HG03565 (cell line): ENCODE results near the gene MANEAL.

ENCODE experiments used
- ATAC-seq: cut with Tn5 transposase; IDR thresholded peaks from one replicate; pipeline ENCODE4 v1.9.1; 2021; ENCODE audit warnings: mild to moderate bottlenecking, moderate library complexity; ENCODE audit not compliant: unreplicated experiment

MANEAL gene

DNA sequence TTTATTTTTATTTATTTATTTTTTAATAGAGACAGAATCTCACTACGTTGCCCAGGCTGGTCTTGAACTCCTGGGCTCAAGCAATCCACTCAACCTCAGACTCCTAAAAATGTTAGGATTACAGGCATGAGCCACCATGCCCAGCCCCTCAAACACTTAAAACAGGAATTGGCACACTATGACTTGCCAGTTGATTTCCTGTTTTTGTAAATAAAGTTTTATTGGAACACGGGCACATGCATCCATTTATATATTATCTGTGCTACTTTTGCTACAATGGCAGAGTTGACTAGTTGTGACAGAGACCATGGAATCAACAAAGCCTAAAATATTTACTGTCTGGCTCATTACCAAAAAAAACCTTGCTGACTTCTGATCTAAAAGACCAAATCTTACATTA is 30.4 kb downstream of the MANEAL start:
- ATAC-seq, result no peak

DNA sequence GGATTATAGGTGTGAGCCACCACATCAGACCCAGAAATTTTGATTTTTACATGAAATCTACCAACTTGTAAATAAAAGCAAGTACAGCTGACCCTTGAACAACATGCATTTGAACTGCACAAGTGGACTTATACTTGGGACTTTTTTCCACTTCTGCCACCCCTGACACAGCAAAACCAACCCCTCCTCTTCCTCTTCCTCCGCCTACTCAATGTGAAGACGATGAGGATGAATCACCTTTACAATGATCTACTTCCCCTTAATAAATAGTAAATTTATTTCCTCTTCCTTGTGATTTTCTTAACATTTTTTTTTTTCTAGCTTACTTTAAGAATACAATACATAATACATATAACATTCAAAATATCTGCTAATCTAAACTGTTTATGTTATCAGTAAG is 31.9 kb downstream of the MANEAL start:
- ATAC-seq, result no peak

DNA sequence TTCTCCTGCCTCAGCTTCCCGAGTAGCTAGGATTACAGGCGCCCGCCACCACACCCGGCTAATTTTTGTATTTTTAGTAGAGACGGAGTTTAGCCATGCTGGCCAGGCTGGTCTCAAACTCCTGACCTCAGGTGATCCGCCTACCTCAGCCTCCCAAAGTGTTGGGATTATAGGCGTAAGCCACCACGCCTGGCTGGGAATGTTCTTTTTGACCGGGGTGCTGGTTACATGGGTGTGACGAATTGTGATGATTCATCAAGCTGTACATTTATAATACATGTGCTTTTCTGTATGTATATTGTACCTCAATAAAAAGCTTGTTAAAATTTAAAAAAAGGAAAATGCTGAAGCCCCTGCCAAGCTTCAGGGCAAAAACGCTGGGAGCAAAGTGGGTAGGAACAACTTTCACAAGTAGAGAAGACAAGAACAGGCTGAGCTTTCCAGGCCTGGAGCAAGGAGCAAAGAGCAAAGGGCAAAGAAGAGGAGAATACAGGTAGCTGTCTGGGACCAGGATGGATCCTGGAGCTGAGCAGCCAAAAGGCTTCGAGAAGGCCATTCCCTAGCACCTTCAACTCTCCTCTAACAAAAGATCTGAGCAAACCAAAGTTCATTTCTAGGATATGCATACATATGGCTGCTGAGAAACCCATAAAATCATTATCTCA is 34.9 kb downstream of the MANEAL start:
- ATAC-seq, result no peak

DNA sequence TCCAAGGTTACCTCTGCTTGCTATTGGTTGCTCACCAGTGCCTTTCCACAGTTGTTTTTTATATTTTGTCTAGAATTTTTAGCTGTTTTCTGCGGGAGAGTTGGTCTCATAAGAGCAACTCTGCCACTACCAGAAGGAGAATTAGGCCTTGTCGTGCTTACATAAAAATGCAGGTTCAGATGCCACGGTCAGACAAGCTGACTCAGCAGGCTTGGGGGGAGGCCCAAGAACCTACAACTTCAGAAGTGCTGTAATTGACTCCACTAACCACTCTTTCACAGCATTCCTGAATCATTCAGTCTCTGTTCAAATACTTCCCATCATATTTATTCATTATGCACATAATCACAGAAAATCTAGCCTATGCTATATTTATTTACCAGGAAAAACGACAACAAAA is 37.5 kb downstream of the MANEAL start:
- no peak for ATAC-seq

- no peak for ATAC-seq
Observed at GRCh38 chr1:37831809-37832208, 38.2 kb downstream of the MANEAL start.

DNA sequence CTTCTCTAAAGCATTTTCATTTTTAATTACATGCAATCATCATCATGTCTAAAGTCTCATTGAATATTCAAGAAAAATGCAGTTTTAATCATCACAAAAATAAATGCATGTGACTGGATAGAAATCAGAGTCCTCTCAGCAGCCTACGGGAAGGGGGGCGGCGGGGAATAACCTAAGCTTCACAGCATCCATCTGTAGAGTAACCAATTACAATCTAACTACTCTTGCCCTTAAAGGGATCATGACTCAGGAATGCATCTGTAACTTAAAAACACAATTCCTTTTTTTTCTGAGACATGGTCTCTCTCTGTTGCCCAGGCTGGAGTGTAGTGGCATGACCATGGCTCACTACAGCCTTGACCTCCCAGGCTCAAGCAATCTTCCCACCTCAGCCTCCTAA is 43.1 kb downstream of the MANEAL start:
- no peak for ATAC-seq

DNA sequence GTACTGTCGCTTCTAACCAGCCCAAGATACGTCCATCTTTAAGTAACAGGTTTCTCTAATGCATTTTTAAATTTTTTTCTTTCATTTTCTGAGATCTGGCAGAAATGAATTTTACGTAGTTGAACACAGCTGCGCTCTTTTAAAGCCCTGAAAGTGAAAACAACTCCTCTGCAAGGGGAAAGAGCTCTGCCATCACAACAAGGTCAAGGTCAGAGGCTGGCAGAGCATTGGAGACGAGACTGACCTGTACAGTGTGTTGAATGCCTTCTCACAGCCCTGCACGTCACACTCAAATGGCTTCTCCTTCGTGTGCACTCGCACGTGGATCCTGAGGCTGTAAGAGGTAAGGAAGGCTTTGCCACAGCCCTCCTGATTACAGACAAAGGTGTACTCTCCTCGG is 46.0 kb downstream of the MANEAL start:
- ATAC-seq, result no peak

GRCh38 chr1:37840711-37841110 is 47.1 kb downstream of the MANEAL start:
- no peak for ATAC-seq

GRCh38 chr1:37841652-37842051 is 48.0 kb downstream of the MANEAL start:
- no peak for ATAC-seq

GRCh38 chr1:37844536-37844935 is 50.9 kb downstream of the MANEAL start:
- ATAC-seq, result no peak

GRCh38 chr1:37845049-37845646 is 51.5 kb downstream of the MANEAL start:
- ATAC-seq, result no peak

GRCh38 chr1:37845786-37846185 is 52.1 kb downstream of the MANEAL start:
- no peak for ATAC-seq

- no peak for ATAC-seq
Observed at GRCh38 chr1:37846647-37847339, 53.1 kb downstream of the MANEAL start.

DNA sequence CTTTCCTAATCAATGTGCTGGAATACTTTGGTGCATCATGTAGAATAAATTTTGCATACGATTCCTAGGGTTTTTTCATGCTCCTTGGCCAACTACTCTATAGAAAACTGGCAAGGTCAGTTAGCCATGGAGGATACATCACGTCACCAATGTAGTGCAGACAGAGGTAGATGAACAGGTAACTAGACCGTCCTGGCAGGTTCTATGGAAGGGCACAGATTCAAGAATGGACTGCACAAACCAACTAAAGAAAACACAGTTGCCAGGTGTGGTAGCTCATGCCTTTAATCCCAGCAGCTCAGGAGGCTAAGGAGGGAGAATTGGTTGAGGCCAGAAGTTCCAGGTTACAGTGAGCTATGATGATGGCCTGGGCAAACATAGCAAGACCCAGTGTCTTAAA is 55.8 kb downstream of the MANEAL start:
- ATAC-seq, result no peak

- no peak for ATAC-seq
Observed at GRCh38 chr1:37850352-37850955, 56.8 kb downstream of the MANEAL start.
